Activated CD4-positive, alpha-beta T cell treated with anti-CD3 and anti-CD28 coated beads, Interleukin-2, amount 10 ng/mL, durations not matched to agents 7 days and 5 days (primary cell): ENCODE results near the gene HPRT1. TPM values are rescaled to one million over a fixed set of nuclear protein-coding genes. Genes with fewer than 3 reads are reported as not detected.

ENCODE experiments used
- CTCF ChIA-PET: fragments of 350-600 bp; sonication (Branson Sonifier 250); formaldehyde crosslinking; loops from one replicate; lab custom pipeline; 2021; ENCODE audit warnings: antibody characterized with exemption; lab: Charles Lee
- POLR2A ChIA-PET: fragments of 350-600 bp; sonication (Branson Sonifier 250); formaldehyde crosslinking; loops from one replicate; lab custom pipeline; 2021; ENCODE audit warnings: antibody characterized with exemption; lab: Charles Lee
- DNase-seq: peaks from one replicate; pipeline ENCODE4 v3.0.0-alpha.2; 2020
- H3K27ac Mint-ChIP-seq: one replicate; pipeline ENCODE4 v1.8.0; 2021; ENCODE audit warnings: mild to moderate bottlenecking, moderate library complexity, mixed read lengths
- H3K27me3 Mint-ChIP-seq: one replicate; pipeline ENCODE4 v1.8.0; 2021; ENCODE audit warnings: mixed read lengths
- H3K36me3 Mint-ChIP-seq: one replicate; pipeline ENCODE4 v1.8.0; 2021; ENCODE audit warnings: low read depth, mixed read lengths
- H3K4me1 Mint-ChIP-seq: one replicate; pipeline ENCODE4 v1.8.0; 2021; ENCODE audit warnings: mixed read lengths
- H3K4me3 Mint-ChIP-seq: one replicate; pipeline ENCODE4 v1.8.0; 2021; ENCODE audit warnings: mild to moderate bottlenecking, moderate library complexity, mixed read lengths
- H3K9me3 Mint-ChIP-seq: one replicate; pipeline ENCODE4 v1.8.0; 2021; ENCODE audit warnings: mixed read lengths
- total RNA-seq, 2 experiments: library from RNA; stranded (reverse); gene quantifications; one replicate each; pipeline ENCODE4 v1.2.3, GENCODE V29; 2021

The HPRT1 gene, protein sequence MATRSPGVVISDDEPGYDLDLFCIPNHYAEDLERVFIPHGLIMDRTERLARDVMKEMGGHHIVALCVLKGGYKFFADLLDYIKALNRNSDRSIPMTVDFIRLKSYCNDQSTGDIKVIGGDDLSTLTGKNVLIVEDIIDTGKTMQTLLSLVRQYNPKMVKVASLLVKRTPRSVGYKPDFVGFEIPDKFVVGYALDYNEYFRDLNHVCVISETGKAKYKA
- total RNA-seq: 10 to 100 TPM; 77.4 to 77.8 TPM

DNA sequence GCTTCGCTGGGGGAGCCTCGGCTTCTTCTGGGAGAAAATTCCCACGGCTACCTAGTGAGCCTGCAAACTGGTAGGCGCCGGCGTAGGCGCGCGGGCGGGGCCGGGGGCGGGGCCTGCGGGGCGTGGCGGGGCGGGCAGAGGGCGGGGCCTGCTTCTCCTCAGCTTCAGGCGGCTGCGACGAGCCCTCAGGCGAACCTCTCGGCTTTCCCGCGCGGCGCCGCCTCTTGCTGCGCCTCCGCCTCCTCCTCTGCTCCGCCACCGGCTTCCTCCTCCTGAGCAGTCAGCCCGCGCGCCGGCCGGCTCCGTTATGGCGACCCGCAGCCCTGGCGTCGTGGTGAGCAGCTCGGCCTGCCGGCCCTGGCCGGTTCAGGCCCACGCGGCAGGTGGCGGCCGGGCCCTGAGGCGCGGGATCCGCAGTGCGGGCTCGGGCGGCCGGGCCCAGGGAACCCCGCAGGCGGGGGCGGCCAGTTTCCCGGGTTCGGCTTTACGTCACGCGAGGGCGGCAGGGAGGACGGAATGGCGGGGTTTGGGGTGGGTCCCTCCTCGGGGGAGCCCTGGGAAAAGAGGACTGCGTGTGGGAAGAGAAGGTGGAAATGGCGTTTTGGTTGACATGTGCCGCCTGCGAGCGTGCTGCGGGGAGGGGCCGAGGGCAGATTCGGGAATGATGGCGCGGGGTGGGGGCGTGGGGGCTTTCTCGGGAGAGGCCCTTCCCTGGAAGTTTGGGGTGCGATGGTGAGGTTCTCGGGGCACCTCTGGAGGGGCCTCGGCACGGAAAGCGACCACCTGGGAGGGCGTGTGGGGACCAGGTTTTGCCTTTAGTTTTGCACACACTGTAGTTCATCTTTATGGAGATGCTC, at the start of gene HPRT1:
HPRT1 (plus strand) TSS at position 161 of the 857 bp plus-strand sequence; CDS start at position 308, 147 bp downstream.
- Mint-ChIP-seq H3K27ac (peak within 1 kb of the TSS; percentile 94), H3K36me3 (no peaks in the 10 kb centered on the region), H3K4me1 (peaks cover 31% of the 10 kb centered on the region), H3K27me3 (no peaks in the 10 kb centered on the region), H3K4me3 (peak within 1 kb of the TSS; percentile 90), H3K9me3 (no peaks in the 10 kb centered on the region)
- POLR2A ChIA-PET: interaction anchor here (0.8 kb wide), 1 partner anchor 23 kb away, joined by 3 read pairs; no protein-coding TSS in a partner anchor
- peak; percentile 81 for DNase-seq
- CTCF ChIA-PET: no interaction called here

DNA sequence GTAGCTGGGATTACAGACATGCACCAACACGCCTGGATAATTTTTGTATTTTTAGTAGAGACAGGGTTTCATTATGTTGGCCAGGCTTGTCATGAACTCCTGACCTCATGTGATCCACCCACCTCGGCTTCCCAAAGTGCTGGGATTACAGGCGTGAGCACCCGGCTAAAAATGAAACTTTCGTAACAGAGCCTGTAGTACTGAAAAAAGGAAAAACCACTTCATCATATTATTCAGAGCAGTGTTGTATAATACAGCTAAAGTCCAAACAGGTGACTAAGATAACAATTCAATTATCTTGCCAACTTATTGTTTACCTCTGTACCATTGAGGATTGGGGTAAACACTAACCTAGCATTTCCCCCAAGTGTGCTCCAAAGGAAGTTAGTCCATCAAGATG, 43.9 kb upstream of the HPRT1 start:
- Mint-ChIP-seq H3K4me3 (no peak overlapping the region), H3K27ac (no peak overlapping the region), H3K9me3 (no peaks in the 10 kb centered on the region), H3K36me3 (peaks cover 7% of the 10 kb centered on the region), H3K4me1 (no peaks in the 10 kb centered on the region), H3K27me3 (no peaks in the 10 kb centered on the region)
- DNase-seq: no peak
- ChIA-PET POLR2A (no interaction called here), CTCF (no interaction called here)

DNA sequence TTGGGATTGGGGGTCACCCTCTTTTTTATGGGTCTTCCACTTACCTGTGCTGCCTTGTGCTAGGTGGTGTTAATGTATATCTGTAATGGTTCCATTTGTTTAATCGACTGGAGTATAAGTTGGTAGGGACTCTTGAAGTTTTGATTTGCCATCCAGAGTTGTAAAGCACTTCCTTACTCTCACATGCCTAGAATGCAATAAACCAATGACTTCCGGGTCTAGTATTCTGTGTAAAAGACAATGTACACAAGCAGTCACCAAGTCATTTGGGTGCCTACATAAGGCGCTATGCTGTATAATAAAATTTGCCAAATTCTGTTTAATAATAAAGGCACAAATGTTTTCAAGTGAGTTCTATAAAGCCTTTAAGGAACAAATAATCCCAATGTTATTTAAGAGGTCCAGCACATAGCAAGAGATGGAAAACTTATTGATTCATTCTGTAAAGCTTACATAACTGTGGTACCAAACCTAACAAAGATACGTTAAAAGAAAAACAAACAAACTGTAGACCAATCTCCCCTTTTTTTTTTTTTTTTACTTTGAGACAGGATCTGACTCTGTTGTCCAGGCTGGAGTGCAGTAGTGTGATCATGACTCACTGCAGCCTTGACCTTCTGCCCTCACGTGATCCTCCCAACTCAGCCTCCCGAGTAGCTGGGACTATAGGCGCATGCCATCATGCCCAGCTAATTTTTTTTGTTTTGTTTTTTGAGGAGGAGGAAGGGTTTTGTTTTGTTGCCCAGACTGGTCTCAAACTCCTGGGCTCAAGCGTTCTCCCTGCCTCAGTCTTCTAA, 41.5 kb upstream of the HPRT1 start:
- POLR2A ChIA-PET: no interaction called here
- Mint-ChIP-seq H3K9me3 (no peaks in the 10 kb centered on the region), H3K27ac (no peak overlapping the region), H3K27me3 (no peaks in the 10 kb centered on the region), H3K4me1 (no peaks in the 10 kb centered on the region), H3K36me3 (peaks cover 7% of the 10 kb centered on the region), H3K4me3 (no peak overlapping the region)
- no peak for DNase-seq
- CTCF ChIA-PET: interaction anchor here (0.7 kb wide), 1 partner anchor 9 kb away, joined by 5 read pairs; no protein-coding TSS in a partner anchor

DNA sequence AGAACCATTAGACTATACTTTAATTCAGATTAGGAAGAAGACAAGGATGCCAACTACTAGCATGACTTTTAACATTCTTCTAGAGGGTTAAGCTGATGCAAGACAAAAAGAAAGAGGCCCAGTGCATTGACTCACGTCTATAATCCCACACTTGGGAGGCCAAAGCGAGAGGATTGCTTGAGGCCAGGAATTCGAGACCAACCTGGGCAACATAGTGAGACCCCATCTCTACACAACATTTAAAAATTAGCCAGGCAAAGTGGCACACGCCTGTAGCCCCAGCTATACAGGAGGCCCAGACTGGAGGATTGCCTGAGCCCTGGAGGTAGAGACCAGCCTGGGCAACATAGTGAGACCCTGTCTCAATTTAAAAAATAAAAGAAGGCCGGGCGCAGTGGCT, 40.2 kb upstream of the HPRT1 start:
- no peak for DNase-seq
- POLR2A ChIA-PET: no interaction called here
- Mint-ChIP-seq H3K4me1 (no peaks in the 10 kb centered on the region), H3K27ac (no peak overlapping the region), H3K36me3 (peaks cover 6% of the 10 kb centered on the region), H3K9me3 (no peaks in the 10 kb centered on the region), H3K27me3 (no peaks in the 10 kb centered on the region), H3K4me3 (no peak overlapping the region)
- CTCF ChIA-PET: no interaction called here

DNA sequence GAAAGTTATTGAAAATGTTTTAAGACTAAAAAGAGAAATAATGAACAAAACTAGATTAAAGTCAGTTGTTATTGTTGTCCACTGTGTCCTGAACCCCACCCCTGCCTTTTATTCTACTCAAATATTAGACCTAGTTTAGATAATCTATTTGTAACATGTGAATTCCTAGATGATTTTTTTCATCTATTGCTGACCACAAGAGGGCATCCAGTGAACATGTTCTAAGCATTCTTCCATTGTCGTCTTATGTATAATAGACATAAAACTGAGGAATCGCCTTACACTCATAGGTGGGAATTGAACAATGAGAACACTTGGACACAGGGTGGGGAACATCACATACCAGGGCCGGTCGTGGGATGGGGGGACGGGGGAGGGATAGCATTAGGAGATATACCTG, 36.4 kb upstream of the HPRT1 start:
- Mint-ChIP-seq H3K4me1 (no peaks in the 10 kb centered on the region), H3K36me3 (peaks cover 2% of the 10 kb centered on the region), H3K9me3 (no peaks in the 10 kb centered on the region), H3K27ac (no peak overlapping the region), H3K4me3 (no peak overlapping the region), H3K27me3 (no peaks in the 10 kb centered on the region)
- ChIA-PET CTCF (no interaction called here), POLR2A (no interaction called here)
- DNase-seq: no peak

DNA sequence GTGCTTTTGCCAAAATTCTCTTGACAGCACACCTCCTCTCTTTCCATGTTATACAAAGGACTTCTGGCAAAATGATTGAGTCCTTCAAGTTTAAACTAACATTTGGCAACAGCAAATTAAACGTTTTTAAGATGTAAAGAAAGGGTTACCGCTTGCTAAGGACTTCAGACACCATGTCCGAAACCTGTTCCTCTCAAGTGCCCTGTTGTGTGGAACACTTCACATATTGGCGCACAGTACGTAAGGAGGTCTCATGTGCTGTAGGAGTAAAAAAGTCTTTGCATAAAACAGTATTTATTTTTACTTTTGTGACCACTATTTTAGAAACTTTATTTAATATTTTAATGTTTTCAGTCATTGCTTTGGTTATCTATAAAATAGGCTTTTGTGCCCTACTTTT, 33.7 kb upstream of the HPRT1 start:
- DNase-seq: no peak
- Mint-ChIP-seq H3K4me1 (no peaks in the 10 kb centered on the region), H3K27ac (no peak overlapping the region), H3K36me3 (peaks cover 12% of the 10 kb centered on the region), H3K4me3 (no peak overlapping the region), H3K9me3 (no peaks in the 10 kb centered on the region), H3K27me3 (no peaks in the 10 kb centered on the region)
- POLR2A ChIA-PET: no interaction called here
- CTCF ChIA-PET: no interaction called here

DNA sequence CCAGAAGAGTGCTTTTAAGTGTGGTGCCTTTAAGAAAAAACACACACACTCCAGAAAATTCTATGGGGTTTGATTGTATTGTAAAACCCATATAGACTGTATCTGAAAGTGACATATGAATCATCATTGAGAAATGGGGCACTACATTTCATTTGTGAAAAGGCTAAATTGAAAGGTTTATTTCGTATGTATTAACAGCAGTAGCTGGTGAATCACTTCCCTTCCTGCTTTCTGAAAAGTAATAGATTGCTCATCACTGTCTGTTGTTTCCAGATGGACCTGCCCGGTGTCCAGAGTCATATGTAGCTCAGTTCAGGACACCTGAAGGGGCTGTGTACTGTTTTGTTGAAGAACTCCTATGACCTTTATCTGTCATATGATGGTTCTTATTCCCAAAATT, 28.1 kb upstream of the HPRT1 start:
- Mint-ChIP-seq H3K4me3 (no peak overlapping the region), H3K27ac (no peak overlapping the region), H3K36me3 (peaks cover 31% of the 10 kb centered on the region)

DNA sequence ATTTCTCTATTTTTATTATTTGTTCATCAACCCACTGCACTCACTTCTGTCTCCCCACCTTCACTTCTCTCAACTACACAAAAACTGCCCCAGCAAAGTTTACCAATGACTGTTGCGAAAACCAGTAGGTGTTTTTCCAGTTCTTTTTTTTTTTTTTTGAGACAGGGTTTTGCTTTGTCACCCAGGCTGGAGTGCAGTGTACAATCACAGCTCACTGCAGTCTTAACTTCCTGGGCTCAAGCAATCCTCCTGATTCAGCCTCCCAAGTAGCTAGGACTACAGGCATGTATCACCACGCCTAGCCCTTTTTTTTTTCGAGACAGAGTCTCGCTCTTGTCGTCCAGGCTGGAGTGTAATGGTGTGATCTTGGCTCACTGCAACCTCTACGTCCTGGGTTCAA, 24.1 kb upstream of the HPRT1 start:
- ChIA-PET CTCF (interaction anchor here (1.1 kb wide), 1 partner anchor 40 kb away, joined by 4 read pairs; no protein-coding TSS in a partner anchor), POLR2A (no interaction called here)
- no peak overlapping the region for H3K27ac Mint-ChIP-seq

More for the DNA sequence above, 28.1 kb upstream of the HPRT1 start:
- H3K9me3 Mint-ChIP-seq: no peaks in the 10 kb centered on the region
- CTCF ChIA-PET: no interaction called here
- H3K4me1 Mint-ChIP-seq: no peaks in the 10 kb centered on the region
- H3K27me3 Mint-ChIP-seq: no peaks in the 10 kb centered on the region
- DNase-seq: no peak
- POLR2A ChIA-PET: no interaction called here

DNA sequence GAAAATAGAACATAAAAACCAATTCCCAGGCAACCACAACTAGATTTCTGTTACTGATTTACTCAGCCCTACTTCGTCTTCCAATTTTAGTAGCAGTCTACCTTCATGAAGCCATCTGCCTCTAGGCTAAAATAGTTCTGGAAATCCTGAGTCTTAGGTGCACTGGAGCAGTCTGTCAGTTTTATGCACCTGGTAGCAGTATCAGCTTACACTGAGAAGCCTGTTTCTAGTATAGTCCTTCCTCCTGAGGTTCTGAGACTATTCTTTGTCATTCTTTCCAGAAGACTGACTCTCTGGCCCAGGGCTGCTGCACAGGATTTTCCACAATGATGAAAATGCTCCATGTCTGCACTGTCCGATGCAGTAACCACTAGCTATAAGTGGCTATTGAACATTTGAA, 16.9 kb upstream of the HPRT1 start:
- ChIA-PET CTCF (interaction anchor here (1.5 kb wide), 1 partner anchor 15 kb away, joined by 3 read pairs; no protein-coding TSS in a partner anchor), POLR2A (no interaction called here)
- Mint-ChIP-seq H3K9me3 (no peaks in the 10 kb centered on the region), H3K36me3 (no peaks in the 10 kb centered on the region), H3K27me3 (no peaks in the 10 kb centered on the region), H3K4me1 (no peaks in the 10 kb centered on the region), H3K4me3 (no peak overlapping the region), H3K27ac (no peak overlapping the region)
- no peak for DNase-seq

More for the DNA sequence above, 24.1 kb upstream of the HPRT1 start:
- Mint-ChIP-seq H3K9me3 (no peaks in the 10 kb centered on the region), H3K27me3 (no peaks in the 10 kb centered on the region), H3K4me3 (no peak overlapping the region), H3K36me3 (peaks cover 19% of the 10 kb centered on the region), H3K4me1 (no peaks in the 10 kb centered on the region)
- DNase-seq: no peak

DNA sequence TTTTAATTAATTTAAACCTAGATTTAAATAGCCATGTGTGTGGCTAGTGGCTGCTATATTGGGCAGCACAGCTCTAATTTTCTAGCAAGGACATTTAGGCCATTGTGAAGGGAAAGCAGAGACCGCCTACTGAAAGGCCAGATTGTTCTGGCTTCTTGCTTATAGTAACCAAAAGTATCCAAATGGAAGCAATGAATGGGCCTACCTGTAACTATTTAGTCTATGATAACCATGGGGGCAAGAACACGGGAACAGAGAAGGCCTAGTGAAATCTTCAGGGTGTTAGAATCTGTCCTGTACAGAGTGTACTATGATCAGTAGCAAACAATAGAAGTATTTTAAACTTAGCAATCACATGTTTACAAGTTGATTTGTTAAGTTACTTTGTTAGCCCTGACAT, 16.5 kb upstream of the HPRT1 start:
- no peaks in the 10 kb centered on the region for H3K36me3 Mint-ChIP-seq
- no peaks in the 10 kb centered on the region for H3K4me1 Mint-ChIP-seq
- ChIA-PET POLR2A (no interaction called here), CTCF (interaction anchor here (0.6 kb wide), 1 partner anchor 54 kb away, joined by 3 read pairs; no protein-coding TSS in a partner anchor)
- no peak for DNase-seq
- H3K9me3 Mint-ChIP-seq: no peaks in the 10 kb centered on the region
- H3K4me3 Mint-ChIP-seq: no peak overlapping the region
- H3K27me3 Mint-ChIP-seq: no peaks in the 10 kb centered on the region
- no peak overlapping the region for H3K27ac Mint-ChIP-seq

DNA sequence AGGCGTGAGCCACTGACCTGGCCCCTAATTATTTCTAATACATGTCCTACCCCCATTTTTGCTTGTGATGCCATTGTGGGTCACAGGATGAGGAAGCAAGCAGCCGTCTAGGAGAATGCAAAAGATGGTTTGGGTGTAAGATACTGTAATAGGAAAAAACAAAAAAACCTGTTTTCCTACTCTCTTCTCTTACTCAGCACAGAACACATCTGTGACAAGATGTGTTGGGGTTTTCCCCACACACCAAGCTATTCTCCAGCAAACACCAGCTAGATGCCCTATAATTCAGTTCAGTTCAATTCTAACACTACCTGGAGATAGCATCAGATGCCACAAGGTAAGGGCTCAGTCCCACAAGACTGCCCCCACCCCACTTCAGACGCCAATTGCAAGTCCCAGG, 15.3 kb upstream of the HPRT1 start:
- CTCF ChIA-PET: interaction anchor here (0.6 kb wide), 1 partner anchor 148 kb away, joined by 3 read pairs; no protein-coding TSS in a partner anchor
- no peak for DNase-seq
- H3K9me3 Mint-ChIP-seq: no peaks in the 10 kb centered on the region
- no peaks in the 10 kb centered on the region for H3K36me3 Mint-ChIP-seq
- H3K4me3 Mint-ChIP-seq: no peak overlapping the region
- no peaks in the 10 kb centered on the region for H3K4me1 Mint-ChIP-seq
- no peak overlapping the region for H3K27ac Mint-ChIP-seq
- no peaks in the 10 kb centered on the region for H3K27me3 Mint-ChIP-seq
- POLR2A ChIA-PET: interaction anchor here (0.7 kb wide), 1 partner anchor 14 kb away, joined by 3 read pairs; no protein-coding TSS in a partner anchor

DNA sequence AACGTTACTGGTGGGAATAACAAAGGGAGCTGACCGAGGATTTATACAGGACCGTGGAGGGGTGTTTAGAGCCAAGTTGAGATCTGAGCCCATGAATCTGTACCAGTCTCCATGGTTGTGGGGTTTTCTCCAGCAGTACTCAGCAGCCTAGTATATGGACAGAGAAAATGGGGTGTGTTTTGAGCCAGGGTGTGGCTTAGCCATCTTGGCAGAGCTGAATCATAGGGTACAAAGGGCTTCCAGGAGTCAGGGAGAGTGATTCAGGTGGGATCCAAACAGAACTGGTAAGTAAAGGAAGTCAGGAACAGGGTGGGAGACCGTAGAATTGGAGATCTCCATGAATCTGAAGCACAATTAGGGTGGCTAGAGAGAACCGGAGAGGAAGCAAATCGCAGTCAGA, 7.4 kb upstream of the HPRT1 start:
- DNase-seq: no peak
- ChIA-PET CTCF (interaction anchor here (0.6 kb wide), 1 partner anchor 1048 kb away, joined by 3 read pairs; no protein-coding TSS in a partner anchor), POLR2A (no interaction called here)
- no peak overlapping the region for H3K4me3 Mint-ChIP-seq
- H3K27ac Mint-ChIP-seq: no peak overlapping the region
- no peaks in the 10 kb centered on the region for H3K27me3 Mint-ChIP-seq
- no peaks in the 10 kb centered on the region for H3K9me3 Mint-ChIP-seq
- no peaks in the 10 kb centered on the region for H3K36me3 Mint-ChIP-seq
- H3K4me1 Mint-ChIP-seq: peaks cover 4% of the 10 kb centered on the region
